IMR-90 (cell line): ENCODE data around the gene RPS29. TPM values are rescaled to one million over a fixed set of nuclear protein-coding genes. Genes with fewer than 3 reads are reported as not detected.
"Not testable (repeated sequence)": the region's sequence is repeated elsewhere in the genome, so short reads cannot be mapped to it uniquely, and the experiment has no call there.

Experiments used
- ATAC-seq: fragments of 200-7000 bp; cut with Tn5 transposase; 2 replicates; pipeline ENCODE4 v1.9.1; 2020; ENCODE audit warnings: low read depth, mild to moderate bottlenecking, moderate library complexity
- BruUV-seq: library from RNA; stranded (reverse); fragments of 400-500 nt; replicated peaks from 2 replicates; lab custom pipeline; 2021; lab: Mats Ljungman, UMichigan
- CTCF ChIA-PET: fragments of 300-600 bp; formaldehyde crosslinking; extraction: SDS; loops from one replicate; lab custom pipeline; 2021; ENCODE audit warnings: antibody characterized with exemption; lab: Yijun Ruan, JAX
- POLR2A ChIA-PET: fragments of 300-600 bp; sonication (Branson Sonifier 250); formaldehyde crosslinking; loops from one replicate; lab custom pipeline; 2022; ENCODE audit warnings: antibody characterized with exemption; ENCODE audit not compliant: unreplicated experiment; lab: Charles Lee
- DNase-seq: peaks from one replicate; pipeline ENCODE4 v3.0.0; 2013
- H2AFZ ChIP-seq: replicated peaks from 2 replicates; pipeline ENCODE3; 2013; ENCODE audit warnings: low read length, mild to moderate bottlenecking; ENCODE audit not compliant: poor library complexity
- H2AK5ac ChIP-seq: 2 replicates; pipeline ENCODE4 v1.6.1; 2013; ENCODE audit warnings: low read depth, low read length, inconsistent platforms
- H2AK9ac ChIP-seq: replicated peaks from 2 replicates; pipeline ENCODE3; 2013; ENCODE audit warnings: mild to moderate bottlenecking, low read depth, low read length, moderate library complexity; ENCODE audit not compliant: poor library complexity
- H2BK120ac ChIP-seq: 2 replicates; pipeline ENCODE4 v1.6.1; 2013; ENCODE audit warnings: low read depth, low read length, inconsistent platforms
- H2BK15ac ChIP-seq: 3 replicates; pipeline ENCODE4 v1.6.1; 2013; ENCODE audit warnings: low read depth, low read length, inconsistent platforms
- H2BK20ac ChIP-seq: 2 replicates; pipeline ENCODE4 v1.6.1; 2013; ENCODE audit warnings: low read depth, mild to moderate bottlenecking, inconsistent platforms, low read length, moderate library complexity
- H2BK5ac ChIP-seq: 2 replicates; pipeline ENCODE4 v1.6.1; 2013; ENCODE audit warnings: mild to moderate bottlenecking, low read depth, low read length, inconsistent platforms; ENCODE audit not compliant: poor library complexity, severe bottlenecking
- H3K14ac ChIP-seq: replicated peaks from 2 replicates; pipeline ENCODE4 v1.6.1; 2013; ENCODE audit warnings: low read depth, low read length, inconsistent platforms
- H3K18ac ChIP-seq: 2 replicates; pipeline ENCODE4 v1.6.1; 2013; ENCODE audit warnings: low read depth, low read length, control low read depth
- H3K23ac ChIP-seq: 2 replicates; pipeline ENCODE4 v1.6.1; 2013; ENCODE audit warnings: low read depth, low read length, inconsistent platforms
- H3K27ac ChIP-seq: 2 replicates; pipeline ENCODE4 v1.5.1; 2013; ENCODE audit warnings: mild to moderate bottlenecking, control low read depth, low read length; ENCODE audit not compliant: insufficient read depth
- H3K27me3 ChIP-seq: 2 replicates; pipeline ENCODE4 v1.6.1; 2013; ENCODE audit warnings: low read length; ENCODE audit not compliant: control insufficient read depth, insufficient read depth
- H3K36me3 ChIP-seq: 2 replicates; pipeline ENCODE4 v1.6.1; 2013; ENCODE audit warnings: low read length, mixed read lengths; ENCODE audit not compliant: control insufficient read depth, insufficient read depth
- H3K4ac ChIP-seq: 2 replicates; pipeline ENCODE4 v1.6.1; 2013; ENCODE audit warnings: low read depth, low read length, inconsistent platforms
- H3K4me1 ChIP-seq: 2 replicates; pipeline ENCODE4 v1.6.1; 2013; ENCODE audit warnings: low read length, mixed read lengths; ENCODE audit not compliant: control insufficient read depth, insufficient read depth
- H3K4me2 ChIP-seq: 2 replicates; pipeline ENCODE4 v1.6.1; 2013; ENCODE audit warnings: low read depth, mild to moderate bottlenecking, control low read depth, low read length, moderate library complexity
- H3K4me3 ChIP-seq: 2 replicates; pipeline ENCODE4 v1.5.1; 2013; ENCODE audit warnings: low read depth, mild to moderate bottlenecking, control low read depth, low read length, moderate library complexity; ENCODE audit not compliant: insufficient read depth
- H3K56ac ChIP-seq: 2 replicates; pipeline ENCODE4 v1.6.1; 2013; ENCODE audit warnings: low read length, inconsistent platforms; ENCODE audit not compliant: insufficient read depth; ENCODE audit errors: extremely low read depth
- H3K79me1 ChIP-seq, 2 experiments: 2 replicates each; pipeline ENCODE4 v1.6.1; 2013; ENCODE audit warnings: low read length in 2 of 2, inconsistent platforms in 1 of 2, low read depth in 1 of 2
- H3K9ac ChIP-seq: 2 replicates; pipeline ENCODE4 v1.6.1; 2013; ENCODE audit warnings: low read depth, low read length, control low read depth
- H3K9me1 ChIP-seq: 2 replicates; pipeline ENCODE4 v1.6.1; 2013; ENCODE audit warnings: low read length, inconsistent platforms; ENCODE audit not compliant: insufficient read depth
- H3K9me3 ChIP-seq: 2 replicates; pipeline ENCODE4 v1.6.1; 2013; ENCODE audit warnings: low read length; ENCODE audit not compliant: control insufficient read depth, insufficient read depth
- H4K20me1 ChIP-seq: 2 replicates; pipeline ENCODE4 v1.6.1; 2013; ENCODE audit warnings: low read length, inconsistent platforms; ENCODE audit not compliant: insufficient read depth
- H4K5ac ChIP-seq: 2 replicates; pipeline ENCODE4 v1.6.1; 2013; ENCODE audit warnings: mild to moderate bottlenecking, low read depth, low read length, control low read depth
- H4K8ac ChIP-seq, 2 experiments: 2 replicates each; pipeline ENCODE4 v1.6.1; 2013; ENCODE audit warnings: low read depth in 2 of 2, low read length in 2 of 2, control low read depth in 1 of 2, inconsistent platforms in 1 of 2
- H4K91ac ChIP-seq: 2 replicates; pipeline ENCODE4 v1.6.1; 2013; ENCODE audit warnings: low read depth, low read length, inconsistent platforms; ENCODE audit not compliant: insufficient read depth
- WGBS, 2 experiments: methylation state at CpG; one replicate each; pipeline versions ENCODE4 v1.1.5 to v1.1.7; 2013; ENCODE audit warnings: missing lambda C conversion rate in 2 of 2; ENCODE audit not compliant: insufficient read length in 1 of 2; ENCODE audit errors: extremely low coverage in 2 of 2; 5-methylcytosine and 5-hydroxymethylcytosine counted together
- dilution Hi-C: fragments of 300-500 bp; cut with HindIII; formaldehyde crosslinking; loops from one replicate; pipeline ENCODE4 v1.14.3; 2018; ENCODE audit warnings: low sequenced_read_pairs; ENCODE audit not compliant: unreplicated experiment
- in situ Hi-C: fragments of 300-500 bp; cut with MboI; formaldehyde crosslinking; loops from 3 replicates; pipeline ENCODE4 v1.14.3; 2019; ENCODE audit warnings: low sequenced_read_pairs, inconsistent platforms, mixed read lengths
- intact Hi-C: fragments of 100-400 bp; cut with micrococcal nuclease; formaldehyde crosslinking; loops from 2 replicates; pipeline ENCODE4 v1.10.0; 2022
- polyA plus RNA-seq, 3 experiments: library from polyadenylated mRNA; depleted of rRNA; stranded (reverse); fragments of >200 nt; gene quantifications; 2 replicates each; pipeline ENCODE4 v1.2.3, GENCODE V29; 2012; ENCODE audit warnings: low replicate concordance in 1 of 3
- total RNA-seq: library from RNA; depleted of rRNA; stranded (reverse); fragments of >200 nt; gene quantifications from 2 replicates; pipeline ENCODE4 v1.2.3, GENCODE V29; 2012

Gene RPS29
- total and polyA plus RNA-seq, 2 of the 4 experiments (the other 2 are of a cell fraction): 318 to 10,393 TPM

DNA sequence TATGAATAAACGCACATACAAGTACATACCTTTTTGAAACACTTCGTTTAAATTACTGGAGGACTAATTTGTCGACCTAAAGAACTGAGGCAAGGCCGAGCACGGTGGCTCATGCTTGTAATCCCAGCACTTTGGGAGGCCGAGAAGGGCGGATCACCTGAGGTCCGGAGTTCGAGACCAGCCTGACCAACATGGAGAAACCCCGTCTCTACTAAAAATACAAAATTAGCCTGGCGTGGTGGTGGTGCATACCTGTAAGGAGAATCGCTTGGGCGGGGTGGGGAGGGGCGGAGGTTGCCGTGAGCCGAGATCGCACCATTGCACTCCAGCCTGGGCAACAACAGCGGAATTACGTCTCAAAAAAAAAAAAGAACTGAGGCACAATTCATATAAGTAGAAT lies 33.1 kb upstream of the RPS29 start:
- H2BK15ac ChIP-seq, H3K27me3 ChIP-seq, H3K18ac ChIP-seq, in situ Hi-C loops, H3K9me3 ChIP-seq, BruUV-seq, intact Hi-C loops, H2BK20ac ChIP-seq, H3K9me1 ChIP-seq, H2AK9ac ChIP-seq, dilution Hi-C loops, DNase-seq, CTCF ChIA-PET, H3K23ac ChIP-seq, H4K8ac ChIP-seq, H3K14ac ChIP-seq, H2AK5ac ChIP-seq, H2BK5ac ChIP-seq, H4K91ac ChIP-seq, H4K5ac ChIP-seq, H3K4ac ChIP-seq, H2AFZ ChIP-seq, H3K27ac ChIP-seq, POLR2A ChIA-PET, ATAC-seq, H2BK120ac ChIP-seq: not testable (repeated sequence)
- Histone ChIP-seq H4K20me1 (peaks cover 44% of the 10 kb centered on the region), H3K9ac (peak overlapping the region; percentile 92; the same call in 1 of the 2 replicates), H3K4me1 (peaks cover 13% of the 10 kb centered on the region), H3K56ac (0 out of 2 replicates have a peak overlapping the region, but pooled peaks have one; percentile 94), H3K4me2 (peak overlapping the region; percentile 82), H3K4me3 (peak overlapping the region; percentile 75), H3K79me1 (peaks cover 8 to 54% of the 10 kb centered on the region in 2 experiments; a peak in 3 of 4 replicates), H3K36me3 (peaks cover 11% of the 10 kb centered on the region)
- 88% methylated on average over 3 of the region's 19 CpGs; no CpG with 5 or more reads in 1 of the 2 experiments for WGBS, 2 experiments
